TTC549 (cell line): ENCODE results near the gene FERD3L.

Experiments used
- FAIRE-seq: peaks from 2 replicates; lab custom pipeline; 2012; peaks lifted over from hg19 to GRCh38; lab: Jason Lieb, UNC

Gene FERD3L

GRCh38 chr7:19099924-19100323 is 45.3 kb downstream of the FERD3L start:
- no peak for FAIRE-seq

GRCh38 chr7:19099194-19099593 is 46.0 kb downstream of the FERD3L start:
- FAIRE-seq = no peak

- FAIRE-seq = no peak
Measured at GRCh38 chr7:19098510-19098909, 46.7 kb downstream of the FERD3L start.

GRCh38 chr7:19097165-19098055 is 47.8 kb downstream of the FERD3L start:
- no peak for FAIRE-seq

- FAIRE-seq = no peak
Measured at GRCh38 chr7:19095353-19095860, 49.8 kb downstream of the FERD3L start.
